Caco-2 (cell line): ENCODE measurements around the gene SRRT. TPM values are rescaled to one million over a fixed set of nuclear protein-coding genes. Genes with fewer than 3 reads are reported as not detected.

Source experiments
- BruUV-seq: library from RNA; stranded (reverse); fragments of 400-500 nt; replicated peaks from 2 replicates; lab custom pipeline; 2021; lab: Mats Ljungman, UMichigan
- CTCF ChIA-PET: fragments of 300-600 bp; sonication (Branson Sonifier 250); formaldehyde crosslinking; loops from one replicate; lab custom pipeline; 2022; ENCODE audit warnings: antibody characterized with exemption; lab: Charles Lee
- POLR2A ChIA-PET: fragments of 300-600 bp; sonication (Branson Sonifier 250); formaldehyde crosslinking; loops from one replicate; lab custom pipeline; 2022; ENCODE audit warnings: antibody characterized with exemption; lab: Charles Lee
- DNase-seq, 2 experiments: peaks; one replicate each; pipeline versions ENCODE4 v3.0.0 to v3.0.0-alpha.2; 2020 to 2022
- H3K27me3 ChIP-seq: replicated peaks from 2 replicates; pipeline ENCODE4 v1.6.0; 2011; ENCODE audit warnings: low read length; ENCODE audit not compliant: control insufficient read depth, insufficient read depth
- H3K36me3 ChIP-seq: 2 replicates; pipeline ENCODE4 v1.5.1; 2011; ENCODE audit warnings: low read length; ENCODE audit not compliant: control insufficient read depth, insufficient read depth
- H3K4me1 ChIP-seq: fragments of 250-450 bp; sonication (Bioruptor Pico); 2 replicates; pipeline ENCODE4 v1.5.1; 2020; ENCODE audit warnings: mild to moderate bottlenecking
- H3K4me3 ChIP-seq: 2 replicates; pipeline ENCODE4 v1.5.1; 2011; ENCODE audit warnings: low read depth, mild to moderate bottlenecking, control low read depth, low read length
- H3K9me3 ChIP-seq: fragments of 250-450 bp; sonication (Bioruptor Pico); 2 replicates; pipeline ENCODE4 v1.5.1; 2020; ENCODE audit warnings: mild to moderate bottlenecking, moderate library complexity
- H3K27ac Mint-ChIP-seq: one replicate; pipeline ENCODE4 v1.8.0; 2022; ENCODE audit warnings: mixed read lengths; ENCODE audit not compliant: unreplicated experiment
- H3K27me3 Mint-ChIP-seq: one replicate; pipeline ENCODE4 v1.8.0; 2022; ENCODE audit warnings: mixed read lengths; ENCODE audit not compliant: insufficient read depth, unreplicated experiment
- H3K36me3 Mint-ChIP-seq: one replicate; pipeline ENCODE4 v1.8.0; 2022; ENCODE audit warnings: mild to moderate bottlenecking, mixed read lengths; ENCODE audit not compliant: insufficient read depth, unreplicated experiment
- H3K4me1 Mint-ChIP-seq: one replicate; pipeline ENCODE4 v1.8.0; 2022; ENCODE audit warnings: low read depth, mixed read lengths; ENCODE audit not compliant: unreplicated experiment
- H3K4me3 Mint-ChIP-seq: one replicate; pipeline ENCODE4 v1.8.0; 2022; ENCODE audit warnings: mild to moderate bottlenecking, moderate library complexity, mixed read lengths; ENCODE audit not compliant: unreplicated experiment
- H3K9me3 Mint-ChIP-seq: one replicate; pipeline ENCODE4 v1.8.0; 2022; ENCODE audit warnings: mixed read lengths; ENCODE audit not compliant: unreplicated experiment
- CTCF ChIP-seq, 2 experiments: fragments of 200-600 bp in 1 of 2; IDR thresholded peaks; 1 replicate in 1 of 2; 2 replicates in 1 of 2; pipeline versions ENCODE4 v1.5.1 to v1.8.0; 2011 to 2022; ENCODE audit warnings: antibody characterized with exemption in 1 of 2, control low read depth in 1 of 2, inconsistent platforms in 1 of 2, low read depth in 1 of 2, low read length in 1 of 2, mild to moderate bottlenecking in 1 of 2, moderate library complexity in 1 of 2; ENCODE audit not compliant: insufficient read depth in 1 of 2, severe bottlenecking in 1 of 2, unreplicated experiment in 1 of 2
- intact Hi-C: fragments of 100-400 bp; cut with micrococcal nuclease; formaldehyde crosslinking; loops from one replicate; pipeline ENCODE4 v1.10.0; 2022; ENCODE audit not compliant: unreplicated experiment
- total RNA-seq: library from RNA; stranded (reverse); gene quantifications from 2 replicates; pipeline ENCODE4 v1.2.3, GENCODE V29; 2022

SRRT gene
- total RNA-seq, 1 experiment from 2014 or later, result 211 TPM

- Histone ChIP-seq H3K9me3 (no peaks in the 10 kb centered on the region), H3K4me3 (peak overlapping the region; percentile 71), H3K27me3 (no peaks in the 10 kb centered on the region), H3K36me3 (peaks cover 11% of the 10 kb centered on the region), H3K4me1 (peaks cover 16% of the 10 kb centered on the region)
- Mint-ChIP-seq H3K4me1 (peaks cover 15% of the 10 kb centered on the region), H3K27me3 (no peaks in the 10 kb centered on the region), H3K27ac (peak overlapping the region; percentile 50), H3K36me3 (peaks cover 65% of the 10 kb centered on the region), H3K4me3 (peak overlapping the region; percentile 89), H3K9me3 (no peaks in the 10 kb centered on the region)
- ChIA-PET POLR2A (interaction anchor here (0.6 kb wide), 1 partner anchor 120 kb away, joined by 3 read pairs; the partner anchor contains the start of gene POP7), CTCF (interaction anchor here (0.6 to 3.8 kb wide), 8 partner anchors 11 to 389 kb away, joined by 3 to 51 read pairs (median 8); partner anchors contain the start of genes GNB2, POP7, PPP1R35 and SLC12A9)
- BruUV-seq, result TSS peak; percentile 60
- DNase-seq, result peak; percentile 55 to 56
- intact Hi-C loops, result loop anchor here (1.0 kb wide), 1 partner anchor 121 kb away; no protein-coding TSS in a partner anchor
- peak; percentile 40 to 69 for TF ChIP-seq CTCF (IDR thresholded peaks at IDR 0.05; ENCODE audit: insufficient read depth in 1 of 2, low read depth in 1 of 2, low read length in 1 of 2, severe bottlenecking in 1 of 2, unreplicated experiment in 1 of 2)
Observed at GRCh38 chr7:100825751-100826513, 49.0 kb upstream of the SRRT start.

- Mint-ChIP-seq H3K36me3 (peaks cover 57% of the 10 kb centered on the region), H3K4me3 (peak overlapping the region; percentile 89), H3K27me3 (no peaks in the 10 kb centered on the region), H3K9me3 (no peaks in the 10 kb centered on the region), H3K4me1 (peaks cover 20% of the 10 kb centered on the region), H3K27ac (peak overlapping the region; percentile 50)
- peaks cover 23% of the 10 kb centered on the region for H3K4me1 ChIP-seq
- BruUV-seq, result no TSS peak
- ChIA-PET POLR2A (interaction anchor here (0.6 to 1.8 kb wide), 8 partner anchors 10 to 214 kb away, joined by 3 to 19 read pairs (median 12); partner anchors contain the start of genes MOSPD3, POP7, SLC12A9 and SRRT), CTCF (interaction anchor here (0.6 to 3.8 kb wide), 23 partner anchors 8 to 356 kb away, joined by 3 to 51 read pairs (median 5); partner anchors contain the start of genes MOSPD3, POP7, SLC12A9 and SRRT)
- peak overlapping the region; percentile 71 for H3K4me3 ChIP-seq
- intact Hi-C loops, result loop anchor here (1.0 kb wide), 3 partner anchors 24 to 121 kb away; partner anchors contain the start of gene SLC12A9
- no peaks in the 10 kb centered on the region for H3K27me3 ChIP-seq
- peaks cover 11% of the 10 kb centered on the region for H3K36me3 ChIP-seq
- H3K9me3 ChIP-seq, result no peaks in the 10 kb centered on the region
- no peak for TF ChIP-seq CTCF (IDR thresholded peaks at IDR 0.05; ENCODE audit: insufficient read depth in 1 of 2, low read depth in 1 of 2, low read length in 1 of 2, severe bottlenecking in 1 of 2, unreplicated experiment in 1 of 2)
- DNase-seq, result peak in 1 of 2 experiments; percentile 18
Observed at GRCh38 chr7:100826514-100827329, 48.2 kb upstream of the SRRT start.
